Measurements from ENCODE around the gene KIF21B. TPM values are rescaled to one million over a fixed set of nuclear protein-coding genes. Genes with fewer than 3 reads are reported as not detected.

Gene KIF21B
- total and polyA plus RNA-seq, 2 experiments from 2014 or later = 4.6 to 34.3 TPM

GRCh38 chr1:201004732-201005131 is 18.8 kb downstream of the KIF21B start (continued):
- TF ChIP-seq CTCF (conservative IDR thresholded peaks at IDR 0.05; ENCODE audit: low read depth in 2 of 2) (no peak), NANOG (IDR thresholded peaks at IDR 0.05; ENCODE audit: borderline replicate concordance) (no peak)

- Histone ChIP-seq H3K4me2 (no peak overlapping the region), H3K4me1 (ENCODE audit: insufficient read depth) (no peaks in the 10 kb centered on the region), H3K27me3 (ENCODE audit: insufficient read depth) (no peaks in the 10 kb centered on the region), H3K4me3 (no peak overlapping the region), H3K36me3 (ENCODE audit: insufficient read depth) (no peaks in the 10 kb centered on the region; the same call in 1 of the 2 replicates), H3K27ac (ENCODE audit: low read depth) (no peak overlapping the region), H3K9me2 (ENCODE audit: insufficient read depth) (no peaks in the 10 kb centered on the region), H3F3A (replicated peaks; ENCODE audit: low read depth) (no peaks in the 10 kb centered on the region), H3K79me2 (replicated peaks; ENCODE audit: insufficient read depth) (peaks cover 2% of the 10 kb centered on the region; the same call in 1 of the 2 replicates), H2AFZ (no peak overlapping the region), H4K20me1 (replicated peaks; ENCODE audit: insufficient read depth) (no peaks in the 10 kb centered on the region; the same call in 1 of the 2 replicates)
- H3K4me3 Mint-ChIP-seq = no peak overlapping the region
- peaks cover 2% of the 10 kb centered on the region for H3K27me3 Mint-ChIP-seq (ENCODE audit: insufficient read depth, low read depth, poor library complexity)
- H3K36me3 Mint-ChIP-seq (ENCODE audit: low read depth) = peaks cover 5% of the 10 kb centered on the region; the same call in 2 of the 3 replicates
- TF ChIP-seq CTCF (conservative IDR thresholded peaks at IDR 0.05; ENCODE audit: low read depth in 2 of 2) = no peak
- TF ChIP-seq REST (IDR thresholded peaks at IDR 0.05; ENCODE audit: unreplicated experiment) = no peak
- no peaks in the 10 kb centered on the region for H3K9me3 Mint-ChIP-seq
- no peak overlapping the region for H3K27ac Mint-ChIP-seq
- DNase-seq (ENCODE audit: low spot score) (no peak), ATAC-seq (no peak)
- no peaks in the 10 kb centered on the region for H3K4me1 Mint-ChIP-seq
Measured at GRCh38 chr1:201004154-201004553, 19.4 kb downstream of the KIF21B start.

GRCh38 chr1:201002510-201002909 is 21.0 kb downstream of the KIF21B start:
- Histone ChIP-seq H3K9me2 (ENCODE audit: insufficient read depth) (no peaks in the 10 kb centered on the region), H3K4me3 (no peak overlapping the region), H3K27me3 (ENCODE audit: insufficient read depth) (no peaks in the 10 kb centered on the region), H3K79me2 (replicated peaks; ENCODE audit: insufficient read depth) (no peaks in the 10 kb centered on the region), H3K4me1 (ENCODE audit: insufficient read depth) (no peaks in the 10 kb centered on the region), H2AFZ (no peak overlapping the region), H3F3A (replicated peaks; ENCODE audit: low read depth) (no peaks in the 10 kb centered on the region), H3K27ac (ENCODE audit: low read depth) (no peak overlapping the region), H3K4me2 (no peak overlapping the region), H4K20me1 (replicated peaks; ENCODE audit: insufficient read depth) (no peaks in the 10 kb centered on the region; the same call in 1 of the 2 replicates), H3K36me3 (ENCODE audit: insufficient read depth) (no peaks in the 10 kb centered on the region; the same call in 1 of the 2 replicates)
- no peak overlapping the region for H3K4me3 Mint-ChIP-seq
- no peak for ATAC-seq
- peaks cover 2% of the 10 kb centered on the region for H3K27me3 Mint-ChIP-seq (ENCODE audit: insufficient read depth, low read depth, poor library complexity)
- H3K27ac Mint-ChIP-seq = no peak overlapping the region
- H3K4me1 Mint-ChIP-seq = no peaks in the 10 kb centered on the region
- H3K9me3 Mint-ChIP-seq = no peaks in the 10 kb centered on the region
- no peak for DNase-seq (ENCODE audit: low spot score)
- H3K36me3 Mint-ChIP-seq (ENCODE audit: low read depth) = peaks cover 14% of the 10 kb centered on the region; the same call in 2 of the 3 replicates
- no peak for TF ChIP-seq ZNF331 (CRISPR knock-in tag; IDR thresholded peaks at IDR 0.05; ENCODE audit: low read depth)
- TF ChIP-seq EZH2phosphoT487 (IDR thresholded peaks at IDR 0.05; ENCODE audit: unreplicated experiment) = no peak
- no peak for TF ChIP-seq CTCF (conservative IDR thresholded peaks at IDR 0.05; ENCODE audit: low read depth in 2 of 2)
- TF ChIP-seq POLR2AphosphoS5 (IDR thresholded peaks at IDR 0.05; ENCODE audit: low read depth) = no peak
- no peak for TF ChIP-seq ZNF114 (CRISPR knock-in tag; IDR thresholded peaks at IDR 0.05)
- no peak for TF ChIP-seq NANOG (IDR thresholded peaks at IDR 0.05; ENCODE audit: borderline replicate concordance)
- TF ChIP-seq ETS1 (IDR thresholded peaks at IDR 0.05) = no peak
- no peak for TF ChIP-seq JUNB (IDR thresholded peaks at IDR 0.05; ENCODE audit: unreplicated experiment)
- TF ChIP-seq CREB1 (CRISPR knock-in tag; IDR thresholded peaks at IDR 0.05; ENCODE audit: low read depth) = no peak
- no peak for TF ChIP-seq STAT1 (IDR thresholded peaks at IDR 0.05; ENCODE audit: unreplicated experiment)
- no peak for TF ChIP-seq EZH2 (IDR thresholded peaks at IDR 0.05; ENCODE audit: low read depth, unreplicated experiment)

All from GM23338 (cell line).